Fibroblast of peridontal ligament (primary cell): ENCODE results near the gene SH3BP5L.
"Not testable (repeated sequence)": the region's sequence is repeated elsewhere in the genome, so short reads cannot be mapped to it uniquely, and the experiment has no call there.

Source experiments
- DNase-seq: peaks from one replicate; pipeline ENCODE4 v3.0.0-alpha.2; 2010; ENCODE audit errors: extremely low read depth

SH3BP5L gene

DNA sequence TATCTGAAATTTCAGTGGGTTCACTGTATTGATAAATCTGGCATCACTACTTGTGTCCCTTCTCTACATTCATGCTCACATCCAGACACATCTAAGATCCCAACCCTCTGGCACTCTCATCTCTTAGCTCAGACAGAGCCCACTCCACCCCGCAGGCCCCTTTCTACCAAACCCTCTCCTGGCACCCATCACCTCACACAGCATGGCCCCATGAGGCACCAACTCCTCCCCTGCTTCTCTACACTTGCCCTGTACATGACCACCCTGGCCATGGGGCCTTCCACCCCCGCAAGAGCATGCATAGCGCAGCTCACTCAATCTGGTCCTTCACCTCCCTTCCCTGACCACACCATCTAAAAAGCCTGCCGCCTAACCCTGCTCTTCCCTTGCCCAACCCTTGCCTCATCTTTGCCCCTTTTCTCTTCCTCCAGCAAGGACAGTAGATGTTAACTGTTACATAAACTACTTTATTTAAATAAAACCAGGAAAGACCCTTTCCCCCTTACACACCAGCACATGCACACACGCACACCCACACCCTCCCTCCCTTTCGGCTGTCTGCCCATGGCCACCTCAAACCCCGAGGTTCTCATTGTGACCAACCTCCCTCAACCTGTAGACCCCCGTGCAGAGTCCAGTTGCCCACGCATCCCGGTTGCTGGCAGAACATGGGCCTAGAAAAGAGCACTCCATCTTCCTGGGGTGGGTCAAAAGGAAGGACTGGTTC lies 15.6 kb downstream of the SH3BP5L start:
- no peak for DNase-seq

DNA sequence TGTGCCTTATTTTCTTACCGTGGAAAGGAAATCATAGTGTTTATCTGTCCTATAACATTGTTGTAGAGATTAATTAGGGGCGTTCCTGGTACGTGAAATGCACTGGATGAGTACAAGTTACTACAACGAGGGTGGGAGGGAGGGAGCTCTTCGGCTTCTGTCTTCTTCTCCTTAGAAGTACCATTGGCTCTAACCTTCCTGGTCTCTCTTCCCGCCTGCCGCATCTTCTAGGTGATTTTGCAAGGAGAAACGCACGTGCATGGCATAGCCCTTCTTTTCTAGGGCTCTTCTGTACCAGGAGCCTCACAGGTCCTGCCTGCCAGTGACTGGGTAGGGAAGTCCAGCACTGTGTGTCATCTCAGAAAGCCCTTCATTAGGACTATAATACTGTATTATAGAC lies 16.8 kb downstream of the SH3BP5L start:
- no peak for DNase-seq

DNA sequence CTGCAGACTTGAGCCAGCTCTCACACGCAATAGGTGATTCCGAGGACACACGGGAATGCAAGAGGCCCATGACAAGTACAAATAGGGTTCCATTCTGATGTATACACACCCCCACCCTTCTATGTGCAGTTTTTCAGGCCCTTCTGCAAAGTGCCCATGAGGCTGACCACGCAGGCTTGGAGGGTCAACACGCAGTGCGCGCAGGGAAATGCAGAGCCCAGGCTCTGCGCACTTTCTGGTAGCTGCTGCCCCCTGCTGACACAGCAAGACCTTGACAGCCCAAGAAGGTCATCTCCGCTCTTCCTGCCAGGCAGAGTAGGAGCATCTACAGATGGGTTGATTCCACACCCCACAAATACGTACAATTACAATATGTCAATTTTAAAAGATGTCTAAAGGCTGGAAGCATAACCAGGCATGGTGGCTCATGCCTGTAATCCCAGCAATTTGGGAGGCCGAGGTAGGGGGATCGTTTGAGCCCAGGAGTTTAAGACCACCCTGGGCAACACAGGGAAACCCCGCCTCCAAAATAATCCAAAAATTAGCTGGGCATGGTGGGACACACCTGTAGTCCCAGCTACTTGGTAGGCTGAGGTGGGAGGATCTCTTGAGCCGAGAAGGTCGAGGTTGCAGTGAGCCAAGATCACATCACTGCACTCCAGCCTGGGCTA lies 18.5 kb downstream of the SH3BP5L start:
- peak; percentile 28 for DNase-seq

DNA sequence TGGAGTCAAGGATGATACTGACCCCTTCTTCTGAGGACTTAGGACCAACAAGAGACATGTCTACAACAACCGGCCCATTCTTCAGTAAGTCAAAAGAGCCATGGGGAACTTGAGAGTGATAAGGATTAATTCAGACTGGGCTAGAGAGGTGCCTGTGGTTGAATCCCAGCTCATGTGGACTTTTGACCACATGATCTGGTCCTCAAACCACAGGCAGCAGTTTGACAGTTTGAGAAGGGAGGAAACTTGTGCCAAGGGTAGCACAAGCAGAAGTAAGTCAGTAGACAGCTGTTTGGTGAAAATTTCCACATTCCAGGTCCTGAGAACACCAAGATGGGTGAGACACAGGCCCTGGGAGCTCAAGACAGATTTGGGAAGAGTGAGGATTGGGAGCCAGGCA lies 19.8 kb downstream of the SH3BP5L start:
- DNase-seq: no peak

DNA sequence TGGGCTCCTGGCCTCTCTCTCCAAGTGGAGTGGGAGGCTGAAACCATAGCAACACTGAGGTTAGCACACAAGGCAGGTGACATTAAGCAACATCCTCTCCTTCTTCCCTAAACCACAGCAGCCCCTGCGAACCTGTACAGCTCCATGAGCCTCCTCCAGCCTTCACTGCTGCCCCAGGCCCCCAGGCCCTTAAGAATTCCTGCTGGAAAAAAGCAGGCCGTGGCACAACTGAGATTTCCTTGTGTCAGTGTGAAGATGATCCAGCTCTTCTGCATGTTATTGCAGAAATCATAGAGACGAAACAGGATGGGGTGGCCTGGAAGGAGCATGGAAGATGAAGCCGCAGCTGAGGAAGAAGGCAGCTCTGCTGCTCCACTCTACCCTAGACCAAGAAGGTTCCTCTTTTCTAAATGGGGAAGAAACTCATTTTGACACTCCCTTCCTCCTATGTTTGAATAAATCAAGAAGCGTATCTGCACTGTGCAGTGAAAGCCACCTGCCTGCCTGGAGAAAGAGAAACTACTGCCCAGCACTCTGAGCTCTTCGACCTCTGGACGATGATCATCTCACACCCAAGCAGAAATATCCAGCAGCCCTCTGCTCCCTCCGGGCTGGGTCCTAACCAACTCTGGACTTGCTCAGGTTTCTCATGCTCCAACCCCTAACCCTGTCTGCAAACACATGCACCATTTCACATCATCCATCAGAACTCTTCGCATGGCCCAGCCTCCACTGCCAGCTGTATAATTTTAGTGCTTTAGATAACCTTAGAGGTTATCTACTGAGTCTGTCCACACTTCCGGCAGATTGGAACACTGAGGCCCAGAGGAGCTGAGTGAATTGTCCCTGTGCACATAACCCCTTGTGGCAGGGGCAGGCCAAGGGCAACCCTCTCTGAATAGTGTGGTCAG lies 20.7 kb downstream of the SH3BP5L start:
- DNase-seq: no peak

DNA sequence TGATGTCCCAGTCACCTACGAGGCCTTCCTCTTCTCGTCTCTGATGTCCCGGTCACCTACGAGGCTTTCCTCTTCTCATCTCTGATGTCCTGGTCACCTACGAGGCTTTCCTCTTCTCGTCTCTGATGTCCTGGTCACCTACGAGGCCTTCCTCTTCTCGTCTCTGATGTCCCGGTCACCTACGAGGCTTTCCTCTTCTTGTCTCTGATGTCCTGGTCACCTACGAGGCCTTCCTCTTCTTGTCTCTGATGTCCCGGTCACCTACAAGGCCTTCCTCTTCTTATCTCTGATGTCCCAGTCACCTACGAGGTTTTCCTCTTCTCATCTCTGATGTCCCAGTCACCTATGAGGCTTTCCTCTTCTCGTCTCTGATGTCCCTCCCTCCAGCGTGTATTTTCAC lies 22.2 kb downstream of the SH3BP5L start:
- not testable (repeated sequence) for DNase-seq

DNA sequence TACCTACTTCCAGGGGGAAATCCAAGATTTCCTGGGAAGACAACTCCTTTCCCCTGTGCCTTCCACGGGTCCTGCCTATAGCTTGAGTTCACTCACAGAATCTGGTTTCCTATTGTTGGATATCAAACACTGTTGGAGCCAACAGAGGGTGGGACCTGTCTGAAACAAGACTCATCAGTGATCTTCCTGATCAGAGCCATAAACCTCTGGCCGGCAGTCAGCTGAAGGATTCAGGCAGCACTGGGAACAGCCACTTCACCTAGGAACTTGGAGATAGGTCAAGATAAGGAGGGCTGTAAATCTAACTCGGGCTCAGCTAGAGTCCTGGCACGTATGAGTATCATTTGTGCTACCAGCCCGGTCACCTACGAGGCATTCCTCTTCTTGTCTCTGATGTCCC lies 23.3 kb downstream of the SH3BP5L start:
- DNase-seq: no peak

DNA sequence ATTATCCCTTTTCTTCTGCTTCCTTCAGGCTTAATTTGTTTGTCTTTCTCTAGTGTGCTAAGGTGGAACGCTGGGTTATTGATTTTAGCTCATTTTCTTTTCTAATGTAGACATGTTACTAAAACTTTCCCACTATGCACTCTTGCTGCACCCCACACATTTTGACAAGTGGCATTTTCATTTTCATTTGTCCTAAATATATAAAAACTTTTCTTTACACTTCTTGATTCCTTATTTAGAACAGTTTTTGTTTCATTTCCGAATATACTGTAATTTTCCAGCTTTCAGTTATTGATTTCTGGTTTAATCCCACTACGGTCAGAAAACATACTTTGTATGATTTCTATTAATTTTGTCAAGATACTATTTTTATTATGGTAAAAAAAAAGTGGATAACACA lies 25.3 kb downstream of the SH3BP5L start:
- DNase-seq: no peak

DNA sequence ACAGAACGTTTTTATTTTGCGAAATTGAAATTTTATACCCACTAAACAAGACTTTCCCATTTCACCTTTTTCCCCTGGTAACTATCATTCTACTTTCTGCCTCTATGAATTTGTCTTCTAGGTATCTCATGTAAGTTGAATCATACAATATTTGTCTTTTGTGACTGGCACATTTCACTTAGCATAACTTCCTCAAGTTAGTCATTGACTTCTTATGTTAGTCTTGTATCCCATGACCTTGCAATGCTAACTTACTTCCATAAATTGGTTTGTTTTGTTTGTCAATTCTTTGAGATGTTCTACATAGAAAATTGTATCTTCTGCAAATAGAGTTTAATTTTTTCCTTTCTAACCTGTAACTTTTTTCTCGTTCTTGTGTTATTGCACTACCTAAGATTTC lies 26.9 kb downstream of the SH3BP5L start:
- no peak for DNase-seq

DNA sequence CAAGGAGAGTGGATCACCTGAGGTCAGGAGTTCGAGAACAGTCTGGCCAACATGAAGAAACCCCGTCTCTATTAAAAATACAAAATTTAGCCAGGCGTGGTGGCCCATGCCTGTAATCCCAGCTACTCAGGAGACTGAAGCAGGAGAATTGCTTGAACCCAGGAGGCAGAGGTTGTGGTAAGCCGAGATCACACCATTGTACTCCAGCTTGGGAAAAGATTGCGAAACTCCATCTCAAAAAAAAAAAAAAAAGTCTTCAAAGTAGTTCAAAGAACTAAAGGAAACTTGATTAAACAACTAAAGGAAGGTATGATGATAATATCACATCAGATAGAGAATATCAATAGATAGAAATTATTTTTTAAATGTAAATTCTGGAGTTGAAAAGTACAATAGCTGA lies 31.1 kb downstream of the SH3BP5L start:
- not testable (repeated sequence) for DNase-seq

DNA sequence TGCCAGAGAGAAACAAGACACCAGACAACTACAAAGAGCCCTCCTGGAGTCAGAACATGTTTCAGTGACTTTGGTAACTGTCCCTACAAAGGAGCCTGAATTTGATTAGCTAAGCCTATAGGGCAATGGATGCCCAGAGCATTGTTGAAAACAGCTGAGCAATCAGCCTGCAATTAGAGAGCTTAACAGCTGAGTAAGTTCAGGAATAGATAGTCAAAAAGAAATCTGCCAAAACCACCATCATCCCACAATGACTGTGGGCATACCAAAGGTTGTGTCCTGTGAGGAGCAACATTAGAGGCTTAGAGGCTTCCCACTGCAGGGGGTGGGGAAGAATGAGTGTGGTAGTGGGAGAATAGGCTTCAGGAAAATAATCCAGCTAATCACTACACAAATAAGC lies 32.1 kb downstream of the SH3BP5L start:
- no peak for DNase-seq

DNA sequence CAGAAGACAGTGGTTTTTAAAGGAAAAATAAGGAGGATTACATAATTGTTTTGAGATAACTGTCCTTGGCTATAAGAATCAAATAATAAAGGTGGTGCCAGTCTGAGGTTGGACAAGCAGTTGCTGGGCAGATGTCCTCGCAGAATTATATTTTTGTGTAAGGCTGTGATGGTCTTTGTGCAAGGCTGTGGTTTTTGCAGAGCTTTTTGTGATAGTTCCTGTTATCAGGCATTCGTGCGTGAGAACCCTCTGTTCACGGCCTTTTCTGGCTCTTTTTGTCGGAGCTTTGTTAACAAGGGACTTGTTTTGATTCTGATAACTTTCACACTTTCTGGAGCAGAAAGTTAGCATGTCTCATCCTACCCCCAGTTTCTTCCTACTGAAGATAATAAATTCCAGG lies 33.4 kb downstream of the SH3BP5L start:
- DNase-seq: no peak

DNA sequence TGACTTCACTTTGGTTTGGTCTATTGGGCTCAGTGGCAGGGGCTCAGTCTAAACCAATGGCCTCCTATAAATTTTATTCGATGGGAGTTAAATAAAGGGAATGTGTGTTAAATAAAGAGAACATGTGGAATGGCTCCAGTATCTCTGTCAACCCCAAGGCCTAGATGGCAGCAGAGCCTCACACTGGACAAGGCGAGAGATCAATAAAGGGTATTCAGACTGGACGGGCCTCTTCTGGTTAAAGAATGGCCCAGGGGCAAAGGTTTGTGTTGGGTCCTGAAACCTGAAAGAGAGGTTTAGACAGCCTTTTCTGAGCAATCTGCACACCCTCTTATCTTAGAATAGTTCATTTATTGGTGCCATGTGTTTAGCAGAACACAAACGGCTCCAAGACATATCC lies 34.7 kb downstream of the SH3BP5L start:
- DNase-seq: no peak

DNA sequence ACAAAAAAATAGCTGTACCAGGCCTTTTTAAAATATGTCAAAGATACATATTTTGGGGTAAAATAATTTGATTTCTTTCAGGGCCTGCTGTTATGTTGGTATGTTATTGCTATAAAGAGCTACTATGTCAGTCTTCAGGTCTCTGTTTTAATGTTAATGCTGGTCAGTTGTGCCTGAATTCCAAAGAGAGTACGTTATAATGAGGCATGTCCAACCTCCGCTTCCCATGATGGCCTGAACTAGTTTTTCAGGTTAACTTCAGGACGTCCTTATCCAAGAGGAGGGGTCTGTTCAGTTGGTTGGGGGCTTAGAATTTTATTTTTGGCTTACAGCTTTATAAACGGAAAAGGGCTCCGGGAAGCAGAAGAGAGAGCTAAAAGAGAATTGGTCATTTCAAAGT lies 35.3 kb downstream of the SH3BP5L start:
- DNase-seq: no peak

DNA sequence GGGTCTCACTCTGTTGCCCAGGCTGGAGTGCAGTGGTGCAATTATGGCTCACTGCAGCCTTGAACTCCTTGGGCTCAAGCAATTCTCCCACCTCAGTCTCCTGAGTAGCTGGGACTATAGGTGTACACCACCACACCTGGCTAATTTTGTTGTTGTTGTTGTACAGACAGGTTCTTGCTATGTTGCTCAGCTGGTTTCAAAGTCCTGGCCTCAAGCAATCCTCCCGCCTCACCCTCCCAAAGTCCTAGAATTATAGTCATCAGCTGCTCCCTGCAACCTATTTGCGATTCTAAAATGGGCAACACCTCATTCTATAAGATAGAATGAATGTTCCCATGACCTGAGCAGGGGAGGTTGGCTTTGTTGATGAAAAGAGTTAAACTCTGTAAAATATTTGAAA lies 36.4 kb downstream of the SH3BP5L start:
- not testable (repeated sequence) for DNase-seq

DNA sequence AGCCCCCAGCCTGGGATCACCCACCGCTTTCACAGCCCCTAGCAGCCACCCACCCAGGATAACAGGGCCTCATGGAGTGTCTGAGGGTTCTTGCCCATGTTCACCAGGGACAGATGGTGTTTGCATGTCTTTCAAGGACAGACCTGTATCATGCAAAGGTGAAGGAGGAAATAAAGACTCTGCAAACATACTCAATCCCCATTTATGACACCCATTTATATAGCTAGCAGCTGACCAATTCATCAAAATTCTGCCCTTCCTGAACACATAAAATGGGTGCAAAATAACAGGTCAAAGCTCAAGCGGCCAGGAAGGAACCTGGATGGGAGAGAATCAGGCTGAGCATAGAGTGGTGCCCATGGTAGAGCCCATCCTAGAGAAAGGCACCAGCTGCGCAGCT lies 37.4 kb downstream of the SH3BP5L start:
- DNase-seq: no peak

DNA sequence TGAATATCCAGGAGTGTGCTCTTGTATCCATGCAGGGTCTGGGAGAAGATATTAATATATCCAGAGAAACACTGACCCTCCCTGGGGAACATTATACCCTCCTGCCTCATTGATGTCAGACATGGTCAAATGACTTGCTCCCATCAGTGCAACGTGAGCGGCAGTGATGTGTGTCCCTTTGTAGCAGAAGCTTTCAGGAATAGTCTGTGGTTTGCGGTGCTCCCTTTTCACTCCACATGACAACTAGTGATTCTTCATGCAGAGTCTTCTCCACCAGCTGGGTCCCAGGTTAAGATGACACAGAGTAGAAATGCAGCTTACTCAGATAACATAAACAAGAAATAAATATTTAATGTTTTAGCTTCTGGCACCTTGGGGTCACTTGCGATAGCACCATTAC lies 38.3 kb downstream of the SH3BP5L start:
- no peak for DNase-seq

DNA sequence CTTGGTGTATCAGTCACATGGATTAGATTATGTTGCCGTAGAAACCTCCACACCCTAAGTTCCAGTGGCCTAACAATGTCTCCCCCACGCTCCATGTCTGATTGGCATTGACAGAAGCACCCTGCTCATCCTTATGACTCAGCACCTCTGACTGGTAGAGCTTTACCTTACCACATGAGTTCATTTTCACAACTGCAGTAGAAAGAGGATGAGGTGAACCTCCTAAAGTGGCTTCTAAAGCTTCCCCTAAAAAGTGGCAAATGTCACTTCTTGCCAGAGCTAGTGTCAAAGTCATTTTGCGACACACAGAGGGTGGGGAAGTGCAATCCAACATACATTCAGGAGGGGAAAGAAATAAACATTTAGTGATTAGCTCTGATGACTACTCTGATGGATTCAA lies 39.6 kb downstream of the SH3BP5L start:
- no peak for DNase-seq

DNA sequence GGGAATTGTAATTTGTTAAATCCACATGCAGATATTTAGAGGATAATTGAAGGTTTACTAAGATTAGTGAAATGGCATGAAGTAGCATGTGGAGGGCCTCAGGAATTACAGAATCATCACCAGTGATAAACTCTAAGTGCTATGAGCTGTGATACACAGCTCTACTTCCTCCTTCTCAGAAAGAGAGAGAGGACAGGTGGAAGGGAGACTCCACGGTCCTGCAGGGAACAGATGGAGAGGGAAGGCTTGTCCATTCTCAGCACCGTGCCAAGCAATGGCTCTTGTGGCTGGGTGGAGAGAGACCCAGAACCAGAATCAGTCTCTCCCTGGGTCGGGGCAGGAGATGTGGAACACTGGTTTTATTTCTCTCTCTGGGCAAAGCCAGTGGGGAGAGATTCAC lies 42.3 kb downstream of the SH3BP5L start:
- no peak for DNase-seq

DNA sequence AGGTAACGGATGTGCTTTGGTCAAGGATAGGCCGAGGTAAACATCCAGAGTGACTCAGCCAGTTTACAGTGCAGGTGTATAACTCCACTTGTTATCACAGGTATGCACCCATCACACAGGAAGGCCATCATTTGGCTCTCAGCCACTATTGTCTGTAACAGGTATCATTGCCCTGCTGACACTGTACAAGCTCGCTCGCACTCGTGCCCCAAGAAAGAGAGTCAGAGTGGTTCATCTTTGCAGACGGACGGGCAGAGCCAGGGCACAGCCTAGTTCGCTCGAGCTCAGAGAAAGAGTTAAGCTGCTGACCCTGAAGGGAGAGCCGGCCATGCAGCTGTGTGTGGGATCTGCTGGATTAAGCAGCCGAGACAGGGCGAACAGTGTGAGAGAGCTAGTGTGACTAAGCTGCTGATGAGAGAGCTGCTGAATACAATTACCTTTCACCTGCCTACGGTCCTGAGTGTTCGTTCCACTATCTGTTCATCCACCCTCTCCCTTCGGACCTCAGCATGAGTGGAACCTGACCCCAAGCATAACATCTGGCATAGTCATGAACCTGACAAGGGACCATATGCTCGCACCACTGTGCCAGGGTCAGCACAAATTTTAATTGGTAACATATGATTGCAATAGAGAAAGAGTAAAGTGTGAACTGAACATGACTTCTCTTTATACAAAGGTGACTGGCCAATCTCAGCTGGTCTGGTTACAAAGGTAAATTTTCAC lies 43.1 kb downstream of the SH3BP5L start:
- no peak for DNase-seq

DNA sequence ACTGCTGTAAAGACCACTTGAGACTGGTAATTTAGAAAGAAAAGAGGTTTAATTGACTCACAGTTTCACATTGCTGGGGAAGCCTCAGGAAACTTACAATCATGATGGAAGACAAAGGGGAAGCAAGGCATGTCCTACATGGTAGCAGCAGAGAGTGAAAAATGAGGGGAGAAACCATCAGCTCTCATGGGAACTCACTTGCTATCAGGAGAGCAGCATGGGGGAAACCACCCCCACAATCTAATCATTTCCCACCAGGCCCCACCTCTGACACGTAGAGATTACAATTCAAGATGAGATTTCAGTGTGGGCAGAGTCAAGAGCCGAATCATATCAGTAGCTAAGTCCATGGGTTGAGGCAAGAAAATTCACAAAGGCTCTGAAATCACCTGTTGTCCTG lies 46.4 kb downstream of the SH3BP5L start:
- DNase-seq: no peak

DNA sequence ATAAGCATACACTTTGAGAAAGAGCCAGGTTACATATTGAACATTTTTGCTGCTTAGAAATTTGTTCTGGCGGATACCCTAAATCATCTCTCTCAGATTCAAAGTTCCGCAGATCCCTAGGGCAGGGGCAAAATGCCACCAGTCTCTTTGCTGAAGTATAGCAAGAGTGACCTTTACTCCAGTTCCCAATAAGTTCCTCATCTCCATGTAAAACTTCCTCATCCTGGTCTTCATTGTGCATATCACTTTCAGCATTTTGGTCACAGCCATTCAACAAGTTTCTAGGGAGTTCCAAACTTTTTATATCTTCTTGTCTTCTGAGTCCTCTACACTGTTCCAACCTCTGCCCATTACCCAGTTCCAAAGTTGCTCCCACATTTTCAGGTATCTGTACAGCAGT lies 46.8 kb downstream of the SH3BP5L start:
- no peak for DNase-seq
